ENCODE measurements around the gene CCM2.
"Not testable (repeated sequence)": the region's sequence is repeated elsewhere in the genome, so short reads cannot be mapped to it uniquely, and the experiment has no call there.

CCM2 gene

GRCh38 chr7:44983742-44984477 is 16.1 kb upstream of the CCM2 start:
- no peak for DNase-seq

DNA sequence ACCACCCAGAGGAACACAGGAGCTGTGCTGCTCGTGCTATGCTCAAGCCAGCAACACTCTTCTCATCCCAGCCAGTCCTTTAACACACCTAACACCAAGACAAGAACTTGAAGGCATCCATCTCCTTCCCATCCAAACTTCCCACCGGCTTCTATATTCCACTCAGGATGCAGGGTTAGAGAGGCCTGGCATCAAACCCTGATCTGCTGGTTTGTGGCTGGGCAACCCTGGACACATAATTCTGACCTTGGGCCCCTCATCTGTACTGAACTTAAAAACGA is 15.6 kb upstream of the CCM2 start:
- no peak for DNase-seq

GRCh38 chr7:44985033-44985695 is 14.8 kb upstream of the CCM2 start:
- no peak for DNase-seq

- DNase-seq, result no peak
Measured at GRCh38 chr7:44985900-44986217, 14.1 kb upstream of the CCM2 start.

DNA sequence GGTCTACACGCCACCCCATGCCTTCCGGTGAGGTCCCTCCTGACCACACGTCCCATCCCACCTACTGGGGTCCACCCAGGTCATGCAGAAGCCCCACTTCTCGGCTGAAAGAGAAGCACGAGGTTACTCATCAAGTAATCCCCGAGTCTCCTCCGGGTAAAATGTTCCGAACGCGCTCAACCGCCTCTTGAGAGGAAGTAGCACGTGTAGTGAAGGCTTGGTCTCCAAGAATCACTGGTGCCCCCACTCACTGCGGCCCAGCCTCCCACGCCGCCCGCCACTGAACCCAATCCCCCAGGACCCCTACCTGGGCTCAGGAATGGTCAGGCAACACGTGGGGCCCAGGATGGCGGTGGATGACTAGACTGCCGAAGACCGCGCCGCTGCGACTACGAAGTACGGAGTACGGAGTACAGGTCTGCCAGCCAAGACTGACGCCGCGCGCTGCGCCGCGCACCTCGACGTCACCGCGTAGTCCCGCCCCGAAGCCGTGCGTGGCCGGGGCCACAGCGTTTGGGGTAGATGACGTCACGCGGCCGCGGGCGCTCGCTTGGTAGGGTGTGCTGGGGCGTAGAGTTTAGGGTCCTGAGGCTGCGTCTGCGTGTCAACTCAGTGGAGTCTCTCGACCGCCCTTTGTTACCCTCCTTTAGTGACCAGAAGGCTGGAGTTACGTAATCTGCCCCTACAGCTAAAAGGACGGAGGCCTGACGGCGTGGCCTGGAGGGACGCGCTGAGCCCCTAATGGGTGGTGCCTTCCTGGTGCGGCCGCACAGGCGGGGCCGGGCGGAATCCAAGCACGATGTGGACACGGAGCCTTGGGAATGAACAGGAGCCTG is 13.6 kb upstream of the CCM2 start:
- DNase-seq, result peak; percentile 94 to 95

- DNase-seq, result no peak
Measured at GRCh38 chr7:44987457-44987856, 12.5 kb upstream of the CCM2 start.

DNA sequence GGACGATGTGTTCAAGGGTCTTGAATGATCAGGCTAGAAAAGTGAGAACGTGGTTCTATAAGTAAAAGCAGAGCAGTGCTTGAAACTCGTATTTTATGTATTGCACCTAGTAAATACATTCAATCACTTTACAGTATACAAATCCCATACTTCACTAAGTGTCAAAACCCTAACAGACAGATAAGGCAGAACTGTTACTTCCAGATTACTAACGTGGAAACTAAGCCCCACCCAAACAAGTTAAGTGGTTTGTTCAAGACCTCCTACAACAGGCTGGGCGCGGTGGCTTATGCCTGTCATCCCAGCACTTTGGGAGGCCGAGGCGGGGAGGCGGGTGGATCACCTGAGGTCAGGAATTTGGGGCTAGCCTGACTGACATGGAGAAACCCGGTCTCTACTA is 12.0 kb upstream of the CCM2 start:
- no peak for DNase-seq

DNA sequence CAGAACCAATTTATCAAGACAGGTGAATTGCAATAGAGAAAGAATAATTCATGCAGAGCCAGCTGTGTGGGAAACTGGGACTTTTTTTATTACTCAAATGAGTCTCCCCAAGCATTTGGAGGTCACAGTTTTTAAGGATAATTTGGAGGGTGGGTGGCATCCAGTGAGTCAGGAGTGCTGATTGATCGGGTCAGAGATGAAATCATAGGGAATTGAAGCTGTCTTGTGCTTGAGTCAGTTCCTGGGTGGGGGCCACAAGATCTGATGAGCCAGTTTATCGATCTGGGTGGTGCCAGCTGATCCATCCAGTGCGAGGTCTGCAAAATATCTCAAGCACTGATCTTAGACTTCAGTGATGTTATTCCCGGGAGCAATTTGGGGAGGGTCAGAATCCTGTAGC is 11.3 kb upstream of the CCM2 start:
- no peak for DNase-seq

- no peak for DNase-seq
Measured at GRCh38 chr7:44989132-44989531, 10.9 kb upstream of the CCM2 start.

DNA sequence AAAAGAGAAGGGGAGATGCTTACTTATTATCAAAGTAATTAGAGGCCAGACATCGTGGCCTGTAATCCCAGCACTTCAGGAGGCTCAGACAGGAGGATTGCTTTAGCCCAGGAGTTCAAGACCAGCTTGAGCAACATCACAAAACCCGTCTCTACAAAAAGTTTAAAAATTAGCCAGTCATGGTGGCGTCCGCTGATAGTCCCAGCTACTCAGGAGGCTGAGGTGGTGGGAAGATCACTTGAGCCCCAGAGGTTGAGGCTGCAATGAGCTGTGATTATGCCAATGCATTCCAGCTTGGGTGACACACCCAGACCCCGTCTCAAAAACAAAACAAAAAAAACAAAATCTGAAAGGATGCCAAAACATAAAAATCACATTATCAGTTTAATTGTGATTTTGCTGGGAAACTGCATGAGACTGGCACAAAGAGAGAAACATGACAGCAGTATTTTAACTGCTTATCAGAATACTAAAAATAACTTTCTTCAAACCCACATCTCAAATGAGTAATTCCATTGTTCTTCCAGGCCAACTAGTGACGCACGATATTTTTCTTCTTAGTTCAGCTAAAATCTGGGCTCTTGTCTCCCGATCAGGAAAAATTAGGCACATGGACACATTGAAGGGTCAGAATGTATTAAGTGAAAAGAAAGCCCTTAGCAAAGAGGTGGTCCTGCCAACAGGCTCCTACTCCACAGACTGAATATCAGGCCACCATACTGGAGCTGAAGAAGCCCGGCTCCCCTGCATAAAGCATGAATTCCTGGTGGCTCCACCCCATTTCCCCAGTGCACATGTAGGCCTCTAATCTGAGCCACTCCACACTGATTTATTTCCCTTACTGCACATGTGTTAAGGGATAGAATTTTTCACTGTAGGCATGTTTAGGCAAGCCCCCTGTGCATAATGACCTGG is 9.6 kb upstream of the CCM2 start:
- no peak for DNase-seq

GRCh38 chr7:44992004-44992795 is 7.8 kb upstream of the CCM2 start:
- DNase-seq, result not testable (repeated sequence)

DNA sequence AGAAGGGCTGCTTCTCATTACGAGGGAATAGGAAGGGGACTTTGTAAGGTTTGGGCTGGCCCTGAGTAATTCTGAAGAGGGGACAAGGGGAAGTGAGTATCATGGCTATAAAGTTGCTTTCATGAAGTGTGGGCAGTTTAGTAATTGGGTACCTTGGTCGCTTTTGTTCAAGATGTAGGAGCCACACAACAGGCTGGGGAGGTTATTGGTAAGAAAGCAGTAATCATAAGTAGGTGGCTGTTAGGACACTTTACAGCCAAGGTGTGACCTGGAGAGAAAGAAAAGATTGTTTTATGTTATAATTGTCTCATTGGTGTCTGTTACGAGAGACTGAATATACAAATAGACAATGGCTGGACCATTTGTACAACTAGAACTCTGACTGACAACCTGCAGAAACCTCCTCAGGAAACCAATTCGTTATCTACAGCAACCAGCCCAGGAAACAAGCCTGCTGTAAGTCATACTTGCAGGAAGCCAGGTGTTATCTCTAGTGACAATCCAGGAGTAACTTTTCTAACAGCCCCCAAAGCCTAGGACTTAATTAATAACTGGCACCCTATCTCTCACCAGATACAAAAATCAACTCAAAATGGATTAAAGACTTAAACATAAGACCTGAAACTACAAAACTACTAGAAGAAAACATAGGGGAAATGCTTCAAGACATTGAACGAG is 5.0 kb upstream of the CCM2 start:
- DNase-seq, result peak in 1 of 2 donors; percentile 39

GRCh38 chr7:44995555-44996493 is 4.2 kb upstream of the CCM2 start:
- DNase-seq, result peak in 1 of 2 donors; percentile 46

- DNase-seq, result no peak
Measured at GRCh38 chr7:44998153-44998871, 1.7 kb upstream of the CCM2 start.

GRCh38 chr7:44999245-45000092 is 532 bp upstream of the CCM2 start:
- DNase-seq, result peak; percentile 99

GRCh38 chr7:45001138-45001694 is 1.2 kb downstream of the CCM2 start:
- peak; percentile 65 to 66 for DNase-seq

DNA sequence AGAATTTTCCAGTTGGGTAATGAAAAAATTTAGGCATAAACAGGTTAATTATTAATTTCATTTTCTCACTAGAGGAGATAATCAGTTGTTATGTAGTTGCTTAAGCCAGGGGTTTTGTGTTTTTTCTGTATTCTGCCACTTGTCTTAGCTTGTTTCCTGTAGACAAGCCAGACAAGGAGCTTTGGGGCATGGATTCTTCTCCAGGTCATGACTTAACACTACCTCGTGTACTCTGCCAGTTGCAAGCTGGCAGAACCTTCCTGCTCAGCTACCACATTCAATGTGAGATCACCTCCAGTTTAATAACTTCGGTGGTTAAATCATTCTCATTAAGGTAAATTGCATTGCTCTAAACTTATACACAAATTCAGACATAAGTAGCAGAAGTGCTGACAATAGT is 1.8 kb downstream of the CCM2 start:
- no peak for DNase-seq

GRCh38 chr7:45003789-45004188 is 3.8 kb downstream of the CCM2 start:
- no peak for DNase-seq

Measured in CD4-positive, alpha-beta T cell treated with Interleukin-1 beta for 1 hour (primary cell).